ENCODE measurements around the gene SMAD6.
A peak's percentile ranks its signal among the peaks of the same experiment; 100 is the strongest.
"Not testable (repeated sequence)": the region's sequence is repeated elsewhere in the genome, so short reads cannot be mapped to it uniquely, and the experiment has no call there.

Gene SMAD6

DNA sequence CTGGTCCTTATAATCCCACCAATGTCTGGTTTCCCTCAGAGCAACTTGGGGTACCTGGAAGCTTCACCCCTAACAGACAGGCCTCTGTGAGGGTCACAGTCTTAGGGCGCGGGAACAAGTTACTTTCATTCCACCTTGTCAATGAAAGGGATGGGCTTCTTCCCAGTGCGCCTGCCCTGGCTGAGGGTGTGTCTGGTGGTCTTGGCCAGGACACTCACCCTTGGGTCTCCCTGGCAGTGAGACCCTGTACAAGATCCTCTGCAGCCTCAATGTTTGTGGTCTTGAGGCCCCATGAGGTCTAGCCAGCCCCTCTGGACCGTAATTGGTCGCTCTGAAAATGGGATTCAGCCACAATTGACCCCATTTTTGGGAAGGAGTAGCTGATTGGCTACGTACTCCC lies 40.2 kb downstream of the SMAD6 start:
- DNase-seq (ENCODE audit: low read depth) = no peak

DNA sequence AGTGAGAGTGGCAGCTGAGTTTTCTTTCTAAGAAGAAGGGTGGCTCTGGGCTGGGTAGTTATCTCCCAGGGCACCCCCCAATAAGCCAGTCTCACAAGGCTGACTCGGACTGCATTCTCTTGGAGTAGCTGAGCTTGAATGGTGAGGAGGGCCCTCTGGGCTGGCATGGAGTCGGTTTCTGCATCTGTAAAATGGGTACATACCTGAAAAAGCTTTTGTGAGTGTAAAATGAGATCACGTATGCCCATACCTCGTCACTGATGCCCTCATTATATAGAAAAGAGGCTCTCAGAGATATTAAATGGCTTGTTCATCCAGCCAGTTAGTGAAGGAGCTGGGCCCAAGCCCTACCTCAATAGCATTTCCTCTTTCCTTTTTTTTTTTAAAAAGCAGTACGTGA lies 41.2 kb downstream of the SMAD6 start:
- DNase-seq (ENCODE audit: low read depth) = no peak

DNA sequence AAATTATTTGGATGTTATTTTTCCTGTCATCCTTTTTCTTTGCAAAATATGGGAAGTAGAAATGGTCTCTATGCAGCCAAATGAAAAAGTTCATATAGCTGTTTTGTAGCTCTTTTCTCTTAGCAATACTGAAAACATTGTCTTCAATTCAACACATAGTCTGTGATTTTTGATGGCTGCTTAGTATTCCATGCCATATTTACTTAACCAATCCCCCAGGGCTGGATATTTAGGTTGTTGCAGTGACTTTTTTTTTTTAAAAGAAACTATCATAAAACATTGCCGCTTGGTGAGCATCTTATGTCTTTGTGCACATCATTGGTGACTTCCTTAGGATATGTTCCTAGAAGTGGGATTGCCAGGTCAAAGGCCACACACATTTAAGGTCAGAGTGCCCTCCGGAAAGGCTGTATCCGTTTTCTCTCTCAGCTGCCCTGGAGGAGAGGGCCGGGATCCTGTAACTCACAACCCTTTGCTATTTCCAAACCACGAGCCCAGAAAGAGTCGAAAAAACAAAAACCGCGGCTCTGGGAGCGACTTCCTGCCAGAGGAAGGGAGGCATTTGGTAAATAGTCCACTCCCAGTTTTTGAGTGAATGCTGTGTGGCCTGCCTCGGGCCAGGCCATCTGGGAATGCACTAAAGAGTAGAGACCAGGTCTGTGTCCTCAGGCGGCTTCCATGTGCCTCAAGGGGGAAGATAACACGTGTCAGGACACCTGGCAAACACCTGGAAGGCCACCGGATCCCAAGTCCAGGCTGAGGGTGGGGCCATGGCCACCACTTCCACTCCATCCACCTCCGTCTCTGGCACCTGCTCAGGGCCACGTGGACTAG lies 41.9 kb downstream of the SMAD6 start:
- no peak for DNase-seq (ENCODE audit: low read depth)

DNA sequence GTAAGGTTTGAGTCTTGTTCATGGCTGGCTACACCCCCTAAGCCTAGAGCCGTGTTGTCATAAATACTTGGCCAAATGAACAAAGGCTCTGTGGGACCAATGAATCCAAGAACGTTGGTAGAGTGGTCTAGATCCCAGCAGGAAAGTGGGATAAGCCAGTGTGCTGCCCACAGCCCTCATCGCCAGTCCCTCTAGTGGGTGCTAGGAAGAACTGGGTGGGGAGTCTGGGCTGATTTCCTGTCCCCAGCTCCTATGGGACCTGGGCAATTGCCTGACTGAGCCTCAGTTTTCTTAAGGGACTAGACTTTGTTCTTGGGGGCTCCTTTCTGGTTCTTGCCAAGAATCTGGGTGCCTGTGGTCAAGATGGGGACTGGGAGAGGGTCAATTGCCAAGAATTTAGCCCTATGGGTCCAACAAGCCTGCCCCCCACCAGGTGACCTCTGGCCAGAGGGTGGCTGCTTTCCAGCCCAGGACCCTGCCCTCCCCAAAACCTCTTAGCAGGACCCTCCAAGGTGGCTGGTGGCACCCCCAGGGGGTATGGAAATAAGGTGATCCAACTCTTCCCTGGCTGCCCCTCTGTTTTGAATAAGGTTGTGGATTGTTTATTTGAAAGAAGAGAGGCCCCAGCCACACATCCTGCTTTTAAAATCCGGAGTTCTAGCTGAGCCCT lies 42.7 kb downstream of the SMAD6 start:
- DNase-seq (ENCODE audit: low read depth) = no peak

DNA sequence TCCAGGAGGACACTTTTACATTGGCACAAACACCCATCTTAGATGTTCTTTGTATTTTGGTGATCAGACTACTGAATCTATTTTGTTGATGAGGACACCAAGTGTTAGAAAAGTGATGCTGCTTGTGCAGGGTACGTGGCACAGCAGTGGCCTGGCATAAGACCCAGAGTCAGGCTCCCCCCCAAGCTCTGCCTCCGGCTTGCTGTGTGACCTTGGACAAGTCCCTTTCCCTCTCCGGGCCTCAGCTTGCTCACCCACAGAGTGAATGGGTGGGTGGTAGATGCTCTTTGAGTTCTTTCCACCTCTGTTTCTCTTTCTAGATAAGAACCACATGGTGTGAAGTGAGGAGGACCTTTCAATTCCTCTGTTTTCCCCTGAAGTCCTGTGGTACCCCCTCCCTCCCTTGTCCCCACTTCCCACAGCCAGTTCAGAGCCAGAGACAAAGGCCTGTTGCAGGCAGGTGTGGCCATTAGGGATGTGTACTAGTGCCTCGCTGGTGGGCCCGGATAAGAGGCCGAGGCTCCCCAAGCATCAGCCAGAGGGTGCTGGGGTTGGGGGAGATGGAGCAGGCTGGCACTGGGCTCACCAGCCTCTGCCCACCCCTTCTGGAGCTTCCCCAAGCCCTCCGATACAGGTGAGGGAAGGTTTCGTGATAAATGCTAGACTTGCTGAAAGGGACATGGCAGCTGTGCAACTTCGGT lies 43.6 kb downstream of the SMAD6 start:
- DNase-seq (ENCODE audit: low read depth) = no peak

DNA sequence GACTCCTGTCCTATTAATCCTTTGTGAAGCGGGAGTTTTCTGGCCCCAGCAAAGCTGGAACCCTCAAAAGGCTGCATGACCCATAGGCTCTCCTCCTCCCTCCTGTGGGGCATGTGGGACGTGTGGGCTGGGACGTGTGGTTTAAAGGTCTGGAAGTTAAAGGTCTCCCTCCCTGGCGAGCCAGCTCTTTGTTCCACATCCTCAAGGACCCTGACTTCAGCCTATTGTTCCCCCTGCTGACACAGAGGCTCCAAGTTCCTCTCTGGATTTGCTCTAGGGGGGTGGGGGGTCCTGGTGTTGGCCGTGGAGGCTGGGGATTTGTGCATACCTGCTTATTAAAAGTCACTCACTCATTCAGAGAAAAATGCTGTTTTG lies 44.2 kb downstream of the SMAD6 start:
- no peak for DNase-seq (ENCODE audit: low read depth)

DNA sequence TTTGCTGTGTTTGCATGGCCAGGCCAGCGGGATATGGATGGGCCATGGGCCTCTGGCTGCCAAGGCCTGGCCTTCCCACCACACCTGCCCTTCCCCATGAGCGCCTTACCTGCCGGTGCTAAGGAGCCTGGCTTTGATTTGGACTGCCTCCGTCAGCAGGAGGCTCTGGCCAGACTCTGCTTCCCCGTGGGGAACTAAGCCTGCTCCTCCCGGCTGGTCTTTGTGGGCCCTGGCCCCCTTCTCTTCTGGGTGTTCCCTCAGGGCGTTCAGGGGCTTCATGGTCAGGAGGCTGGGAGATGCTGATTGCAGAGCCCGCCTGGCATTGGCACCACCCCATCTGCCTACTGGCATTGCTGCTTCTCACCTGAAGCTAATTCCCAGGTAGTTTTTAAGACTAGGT lies 45.2 kb downstream of the SMAD6 start:
- no peak for DNase-seq (ENCODE audit: low read depth)

DNA sequence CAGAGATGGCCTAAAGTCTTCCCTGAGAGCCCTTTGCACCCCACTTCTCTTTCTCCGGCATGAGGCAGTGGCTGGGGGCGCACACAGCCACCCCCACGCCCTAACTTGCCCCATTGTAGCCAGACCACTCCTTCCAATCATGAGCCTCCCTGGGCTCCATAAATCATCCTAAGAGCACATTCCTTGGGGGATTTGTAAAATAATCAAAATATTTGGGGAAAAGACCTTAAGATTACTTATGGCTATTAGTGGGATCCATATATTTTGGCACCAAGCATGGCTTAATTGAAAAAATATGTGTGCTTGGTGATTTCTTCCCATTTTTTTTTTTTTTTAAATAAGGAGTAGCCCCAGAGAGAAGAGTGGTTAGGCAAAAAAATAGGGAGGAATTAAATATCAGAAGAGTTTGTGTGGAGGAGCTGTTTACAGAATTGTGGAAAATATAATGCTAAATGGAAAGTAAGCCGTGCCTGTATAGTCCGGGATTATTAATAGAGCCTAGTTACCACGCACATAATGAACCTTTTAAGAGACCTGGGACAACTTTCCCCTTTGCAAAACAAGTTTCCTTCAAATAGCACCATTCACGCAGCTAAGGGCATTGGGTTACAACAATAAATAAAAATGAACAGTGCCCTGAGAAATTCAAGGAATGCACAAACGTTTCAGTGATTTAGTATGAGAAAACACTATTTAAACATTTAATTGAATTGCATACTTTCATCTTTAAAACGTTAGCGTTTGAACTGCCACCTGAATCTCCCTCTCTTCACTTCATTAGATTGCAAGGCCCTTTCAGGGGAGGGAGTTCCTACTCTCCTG lies 46.1 kb downstream of the SMAD6 start:
- peak; percentile 62 for DNase-seq (ENCODE audit: low read depth)

DNA sequence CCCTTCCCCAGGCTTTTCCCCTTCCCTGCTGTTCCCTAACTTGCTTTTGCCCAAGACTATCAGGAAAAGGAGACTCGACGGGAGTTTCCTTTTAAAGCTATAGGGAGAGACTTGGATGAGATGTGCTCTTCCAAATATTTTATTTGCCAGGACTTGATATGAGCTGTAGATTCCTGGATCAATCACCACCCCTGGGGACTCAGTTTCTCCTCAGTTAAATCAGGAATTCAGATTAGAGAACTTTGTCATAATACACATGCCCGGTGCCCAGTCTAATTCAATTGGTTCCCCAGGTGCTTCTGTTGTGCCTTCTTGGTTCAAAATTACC lies 46.6 kb downstream of the SMAD6 start:
- no peak for DNase-seq (ENCODE audit: low read depth)

DNA sequence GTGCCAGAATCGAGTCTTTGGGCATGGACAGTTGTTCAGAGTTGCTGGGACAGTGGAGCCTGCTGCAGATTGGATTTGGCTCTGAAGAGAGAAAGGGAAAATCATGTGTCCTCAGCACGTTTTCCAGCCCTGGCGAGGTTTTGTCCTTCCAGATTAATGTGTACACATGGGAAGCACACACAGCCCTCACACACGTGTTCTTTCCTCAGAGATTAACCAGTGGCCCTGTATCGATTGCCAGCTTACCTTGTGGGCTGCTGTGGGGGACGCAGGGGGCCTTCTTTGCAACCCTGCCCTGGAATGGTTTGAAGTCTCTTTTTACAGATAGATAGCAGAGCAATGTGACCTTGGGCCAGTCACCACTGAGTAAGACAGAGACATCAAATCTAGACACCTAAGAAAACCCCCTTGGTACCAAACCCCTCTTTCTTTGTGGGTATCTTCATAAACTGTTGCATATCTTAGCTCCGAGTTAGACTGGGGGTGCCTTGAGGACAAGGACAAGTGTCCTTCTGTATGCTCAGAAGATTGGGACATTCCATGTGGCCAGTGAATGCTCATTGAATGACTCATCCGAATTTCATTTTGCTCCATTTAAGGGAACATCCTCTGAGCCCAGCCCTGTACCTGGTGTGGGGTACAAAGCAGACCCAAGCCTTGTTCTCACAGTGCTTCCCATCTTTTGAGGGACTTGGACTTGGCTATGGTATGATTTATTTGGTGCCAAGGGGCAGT lies 48.0 kb downstream of the SMAD6 start:
- DNase-seq (ENCODE audit: low read depth) = no peak

DNA sequence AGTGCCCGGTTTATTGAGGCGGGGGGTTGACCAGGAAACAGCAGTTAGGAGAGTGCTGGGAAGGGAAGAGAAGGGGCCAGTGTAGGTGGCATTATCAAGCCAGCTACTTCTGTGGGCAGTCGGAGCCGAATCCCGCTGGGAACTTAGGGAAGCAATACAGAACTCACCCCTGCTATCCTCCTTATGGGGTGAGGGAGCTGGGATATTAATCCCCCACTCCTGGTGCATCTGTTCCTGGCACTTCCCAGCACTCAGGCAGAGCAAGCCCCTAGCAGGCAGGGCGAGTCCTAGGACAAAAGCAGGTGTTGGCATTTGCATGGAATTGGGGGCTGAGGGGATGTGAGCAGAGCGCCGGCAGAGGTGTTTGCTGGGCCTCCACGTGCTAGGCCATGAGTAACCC lies 48.6 kb downstream of the SMAD6 start:
- DNase-seq (ENCODE audit: low read depth) = no peak

DNA sequence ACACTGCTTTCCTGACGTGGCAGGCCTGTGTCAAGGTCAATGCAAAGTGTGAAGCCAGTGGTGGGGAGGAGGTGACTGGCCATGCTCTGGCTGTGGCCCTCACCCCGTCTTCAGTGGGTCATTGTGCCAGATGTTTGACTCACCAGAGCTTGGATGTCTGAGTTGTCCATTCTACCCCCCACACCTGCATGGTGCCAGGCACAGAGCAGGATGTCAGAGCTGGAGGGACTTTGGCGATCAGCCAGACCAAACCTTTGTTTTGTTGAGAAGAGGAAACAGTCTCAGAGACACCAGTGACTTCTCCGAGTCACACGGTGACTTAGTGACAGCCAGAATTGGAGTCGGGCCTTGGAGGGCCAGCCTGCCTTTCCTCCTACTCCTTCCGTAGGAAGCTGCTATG lies 49.5 kb downstream of the SMAD6 start:
- DNase-seq (ENCODE audit: low read depth) = no peak

DNA sequence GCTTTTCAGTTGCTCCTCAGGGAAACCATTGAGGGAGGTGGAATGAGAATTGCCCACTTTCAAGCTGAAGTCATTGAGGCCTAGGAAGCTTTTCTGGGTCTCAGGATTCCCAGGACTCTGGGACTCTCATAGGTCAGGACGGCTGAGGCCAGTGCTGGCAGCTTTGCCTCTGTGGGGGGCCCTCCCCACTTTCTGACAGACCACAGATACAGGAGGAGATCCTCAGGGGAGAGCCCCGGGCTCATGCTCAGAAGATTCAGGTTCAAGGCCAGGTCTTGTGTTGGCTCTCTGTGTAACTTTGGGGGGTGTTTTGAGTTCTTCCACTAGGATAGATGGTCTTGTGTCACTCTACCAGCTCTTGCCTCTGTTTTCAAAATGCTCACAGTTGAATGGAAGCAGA lies 50.0 kb downstream of the SMAD6 start:
- no peak for DNase-seq (ENCODE audit: low read depth)

DNA sequence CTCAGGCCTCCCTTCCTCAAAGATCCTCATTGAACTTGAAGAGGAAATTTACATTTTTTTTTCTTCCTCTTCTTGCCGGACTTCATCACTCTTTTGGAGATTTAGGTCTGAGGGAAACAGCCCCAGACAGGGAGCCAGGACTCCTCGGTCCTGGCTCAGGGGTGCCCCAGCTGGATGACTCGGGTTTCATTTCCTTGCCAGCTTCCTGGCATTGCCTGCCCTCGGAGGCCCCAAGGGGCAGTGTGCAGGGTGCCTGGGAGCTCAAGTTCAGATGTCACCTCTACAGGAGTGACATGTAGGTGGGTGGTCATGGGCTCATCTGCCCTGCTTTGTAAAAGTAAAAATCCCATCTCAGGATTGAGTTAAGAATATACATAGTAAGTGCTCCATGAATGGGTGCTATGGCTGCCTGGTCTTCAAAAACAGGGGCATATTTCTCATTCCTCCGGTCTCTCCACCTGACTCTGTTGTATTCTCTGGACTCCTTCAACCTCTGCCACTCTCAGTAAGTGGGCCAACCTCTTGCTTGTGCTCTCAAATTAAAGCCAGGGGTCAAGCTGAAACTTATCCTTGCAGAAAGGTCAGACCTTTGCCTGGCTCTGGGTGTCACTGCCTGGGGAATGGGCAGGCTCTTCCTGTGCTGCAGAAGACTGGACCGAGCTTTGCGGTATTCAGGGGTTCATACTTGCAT lies 51.8 kb downstream of the SMAD6 start:
- no peak for DNase-seq (ENCODE audit: low read depth)

DNA sequence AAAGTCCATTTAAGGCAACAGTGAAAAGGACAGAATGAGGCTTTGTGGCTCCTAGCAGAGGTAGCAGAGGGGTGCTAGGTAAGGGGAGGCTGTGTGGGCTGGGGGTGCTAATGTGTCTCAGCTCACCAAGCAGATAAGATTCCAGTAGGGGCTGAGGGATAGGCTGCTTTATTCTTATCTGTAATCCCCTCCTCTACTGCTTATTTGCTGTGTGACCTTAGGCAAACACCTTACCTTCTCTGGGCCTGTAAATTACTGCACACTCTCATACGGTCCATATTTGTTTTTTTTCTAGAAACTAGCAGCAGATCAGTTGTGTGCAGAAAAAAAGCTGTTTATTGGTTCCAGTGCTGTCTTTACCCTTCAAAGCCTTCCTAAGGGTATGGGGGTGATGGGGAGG lies 52.8 kb downstream of the SMAD6 start:
- no peak for DNase-seq (ENCODE audit: low read depth)

DNA sequence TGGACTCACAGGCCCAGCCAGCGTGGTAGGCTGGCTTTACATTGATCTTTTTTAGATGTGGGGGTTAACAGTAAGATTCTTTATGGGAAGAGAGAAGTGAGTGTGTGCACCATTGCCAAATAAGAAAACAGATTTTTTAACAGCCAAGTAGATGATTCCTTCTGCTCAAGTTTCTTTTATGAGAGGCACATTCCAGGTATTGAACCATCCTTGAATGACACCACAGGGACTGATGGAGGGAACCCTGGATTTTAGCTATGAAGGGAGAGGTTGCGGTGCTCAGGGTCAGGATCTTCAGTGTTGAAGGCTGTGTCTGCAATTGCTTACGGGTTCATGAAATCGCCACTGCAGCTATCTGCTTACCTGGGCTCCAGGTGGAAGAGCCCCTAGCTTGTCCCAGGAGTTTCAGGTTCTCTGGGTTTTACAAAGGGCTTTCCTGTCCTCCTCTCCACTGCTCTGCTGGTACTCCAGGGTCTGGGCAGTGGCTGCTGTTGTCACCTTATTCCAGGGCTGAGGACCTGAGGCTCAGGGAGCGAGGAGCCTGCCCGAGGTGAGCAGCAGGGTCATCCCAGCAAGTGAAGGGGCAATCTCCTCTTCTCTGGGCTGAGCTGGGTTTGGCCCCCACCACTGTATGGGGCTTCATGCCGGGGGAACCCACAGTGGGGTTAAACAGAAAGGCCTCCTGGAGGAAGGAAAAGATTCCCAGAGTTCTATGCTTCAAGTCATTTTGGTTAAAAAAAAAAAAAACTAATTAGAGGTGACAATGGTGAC lies 53.4 kb downstream of the SMAD6 start:
- DNase-seq (ENCODE audit: low read depth) = no peak

DNA sequence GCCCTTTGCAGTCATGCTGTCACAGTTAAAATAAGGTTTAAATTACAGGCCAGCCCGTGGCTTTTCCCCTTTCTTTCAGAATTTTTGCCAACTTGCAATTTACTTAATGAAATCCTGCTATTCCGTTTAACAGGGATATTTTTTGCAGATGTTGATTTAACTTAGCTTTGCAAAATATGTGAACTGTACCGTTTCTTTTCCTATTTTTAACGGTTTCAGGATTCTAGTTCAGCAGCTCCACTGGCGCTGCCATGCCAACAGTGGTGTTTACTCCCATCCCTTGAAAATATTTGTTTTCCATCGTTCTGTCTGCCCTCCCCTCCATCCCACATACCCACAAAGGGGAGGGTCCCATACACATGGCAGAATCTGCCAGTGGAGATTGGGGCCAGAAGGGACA lies 54.3 kb downstream of the SMAD6 start:
- DNase-seq (ENCODE audit: low read depth) = no peak

DNA sequence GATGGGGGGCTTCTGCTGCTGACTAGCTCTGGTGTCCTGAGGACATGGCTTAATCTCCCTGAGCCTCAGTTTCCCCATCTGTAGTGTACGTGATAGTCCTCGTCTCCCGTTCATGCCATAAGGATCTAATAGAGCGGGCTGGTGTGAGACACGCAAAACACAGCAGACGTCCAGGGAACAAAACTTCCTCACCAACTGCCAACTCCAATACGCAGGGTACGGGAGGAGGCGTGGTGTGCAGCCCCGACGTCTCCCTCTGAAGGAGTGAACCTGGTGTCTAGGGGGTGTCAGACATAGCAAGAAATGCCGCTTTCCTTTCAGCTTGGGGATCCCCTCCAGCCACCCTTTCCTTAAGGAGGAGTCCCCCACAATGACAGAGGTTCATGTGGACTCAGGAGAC lies 55.0 kb downstream of the SMAD6 start:
- DNase-seq (ENCODE audit: low read depth) = no peak

DNA sequence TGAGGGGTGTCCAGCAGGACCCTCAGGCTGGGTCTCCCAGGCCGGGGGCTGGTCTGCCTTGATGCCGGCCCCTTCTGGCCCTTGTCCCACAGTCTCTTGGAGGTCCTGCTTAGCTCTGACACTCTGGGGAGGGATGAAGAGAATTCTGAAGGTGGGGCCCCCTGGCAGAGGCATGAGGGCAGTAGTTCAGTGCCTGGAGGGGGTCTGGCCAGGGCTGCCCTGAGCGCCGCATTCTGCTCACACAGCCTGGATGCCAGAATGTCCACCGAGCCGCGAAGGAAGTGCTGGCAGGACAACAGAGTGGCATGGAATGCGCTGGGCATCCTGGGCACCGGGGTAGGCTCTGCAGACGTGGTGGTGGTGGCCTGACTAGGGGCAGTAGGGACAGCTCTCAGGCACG lies 55.5 kb downstream of the SMAD6 start:
- DNase-seq (ENCODE audit: low read depth) = no peak

DNA sequence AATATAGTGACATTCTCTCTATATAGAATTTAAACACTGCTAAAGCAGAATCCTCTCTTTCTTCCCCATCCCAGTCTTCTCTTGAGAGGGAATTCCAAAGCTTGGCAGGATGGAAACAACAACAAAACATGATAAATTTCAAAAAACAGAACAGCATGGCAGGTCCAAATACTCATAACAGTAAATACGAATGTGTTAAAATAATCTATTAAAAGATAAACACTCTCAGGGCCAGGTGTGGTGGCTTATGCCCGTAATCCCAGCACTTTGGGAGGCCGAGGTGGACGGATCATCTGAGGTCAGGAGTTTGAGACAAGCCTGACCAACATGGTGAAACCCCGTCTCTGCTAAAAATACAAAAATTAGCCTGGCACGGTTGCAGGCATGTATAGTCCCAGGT lies 56.2 kb downstream of the SMAD6 start:
- not testable (repeated sequence) for DNase-seq (ENCODE audit: low read depth)
